Measurements from ENCODE around the gene VCPKMT.
"Not testable (repeated sequence)": the region's sequence is repeated elsewhere in the genome, so short reads cannot be mapped to it uniquely, and the experiment has no call there.

The VCPKMT gene

GRCh38 chr14:50093496-50093895, 22.9 kb downstream of the VCPKMT start:
- no peak for DNase-seq (ENCODE audit: extremely low read depth in 1 of 2, low read depth in 1 of 2)

GRCh38 chr14:50092006-50092555, 24.3 kb downstream of the VCPKMT start:
- DNase-seq (ENCODE audit: extremely low read depth in 1 of 2, low read depth in 1 of 2): no peak

- DNase-seq (ENCODE audit: extremely low read depth in 1 of 2, low read depth in 1 of 2): no peak
These were observed 25.0 kb downstream of the VCPKMT start for GRCh38 chr14:50091240-50091913.

- DNase-seq (ENCODE audit: extremely low read depth in 1 of 2, low read depth in 1 of 2): no peak
These were observed 27.2 kb downstream of the VCPKMT start for GRCh38 chr14:50089208-50089607.

- no peak for DNase-seq (ENCODE audit: extremely low read depth in 1 of 2, low read depth in 1 of 2)
These were observed 27.6 kb downstream of the VCPKMT start for GRCh38 chr14:50088731-50089130.

GRCh38 chr14:50088117-50088515, 28.3 kb downstream of the VCPKMT start:
- no peak for DNase-seq (ENCODE audit: extremely low read depth in 1 of 2, low read depth in 1 of 2)

GRCh38 chr14:50087341-50088116, 28.8 kb downstream of the VCPKMT start:
- no peak for DNase-seq (ENCODE audit: extremely low read depth in 1 of 2, low read depth in 1 of 2)

GRCh38 chr14:50086321-50086711, 30.1 kb downstream of the VCPKMT start:
- no peak for DNase-seq (ENCODE audit: extremely low read depth in 1 of 2, low read depth in 1 of 2)

- DNase-seq (ENCODE audit: extremely low read depth in 1 of 2, low read depth in 1 of 2): no peak
These were observed 30.6 kb downstream of the VCPKMT start for GRCh38 chr14:50085570-50086320.

GRCh38 chr14:50084666-50085065, 31.7 kb downstream of the VCPKMT start:
- DNase-seq (ENCODE audit: extremely low read depth in 1 of 2, low read depth in 1 of 2): no peak

GRCh38 chr14:50083467-50084337, 32.7 kb downstream of the VCPKMT start:
- no peak for DNase-seq (ENCODE audit: extremely low read depth in 1 of 2, low read depth in 1 of 2)

GRCh38 chr14:50082784-50083466, 33.4 kb downstream of the VCPKMT start:
- peak; percentile 63 to 65 for DNase-seq (ENCODE audit: extremely low read depth in 1 of 2, low read depth in 1 of 2)

- no peak for DNase-seq (ENCODE audit: extremely low read depth in 1 of 2, low read depth in 1 of 2)
These were observed 34.0 kb downstream of the VCPKMT start for GRCh38 chr14:50082308-50082742.

GRCh38 chr14:50079103-50079502, 37.3 kb downstream of the VCPKMT start:
- DNase-seq (ENCODE audit: extremely low read depth in 1 of 2, low read depth in 1 of 2): not testable (repeated sequence)

GRCh38 chr14:50073663-50074062, 42.7 kb downstream of the VCPKMT start:
- not testable (repeated sequence) for DNase-seq (ENCODE audit: extremely low read depth in 1 of 2, low read depth in 1 of 2)

GRCh38 chr14:50072395-50072794, 44.0 kb downstream of the VCPKMT start:
- no peak for DNase-seq (ENCODE audit: extremely low read depth in 1 of 2, low read depth in 1 of 2)

- DNase-seq (ENCODE audit: extremely low read depth in 1 of 2, low read depth in 1 of 2): no peak
These were observed 45.4 kb downstream of the VCPKMT start for GRCh38 chr14:50070840-50071548.

GRCh38 chr14:50070230-50070629, 46.1 kb downstream of the VCPKMT start:
- no peak for DNase-seq (ENCODE audit: extremely low read depth in 1 of 2, low read depth in 1 of 2)

- no peak for DNase-seq (ENCODE audit: extremely low read depth in 1 of 2, low read depth in 1 of 2)
These were observed 47.0 kb downstream of the VCPKMT start for GRCh38 chr14:50069325-50069724.

All from activated CD8-positive, alpha-beta memory T cell treated with anti-CD3 and anti-CD28 coated beads for 1 hour (primary cell).